ENCODE results near the gene TMBIM4.

Gene TMBIM4

DNA sequence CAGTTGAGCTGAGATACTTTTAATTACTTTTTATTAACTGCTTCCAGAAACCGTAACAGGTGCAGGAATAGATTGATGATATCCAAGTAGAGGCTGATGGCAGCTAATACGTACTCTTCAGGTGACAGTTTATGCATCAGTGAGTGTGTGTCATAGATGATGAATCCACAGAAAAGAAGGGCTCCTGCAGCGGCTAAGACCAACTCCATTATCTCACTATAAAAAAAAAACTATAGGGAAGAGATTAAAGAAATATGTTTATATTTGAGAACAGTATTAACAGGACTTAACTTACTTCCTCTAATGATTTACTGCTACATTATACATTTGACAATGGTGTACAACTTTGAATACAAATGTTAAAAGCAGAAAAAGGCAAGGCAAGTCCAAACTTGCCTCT is 31.9 kb downstream of the TMBIM4 start:
- FAIRE-seq: no peak

DNA sequence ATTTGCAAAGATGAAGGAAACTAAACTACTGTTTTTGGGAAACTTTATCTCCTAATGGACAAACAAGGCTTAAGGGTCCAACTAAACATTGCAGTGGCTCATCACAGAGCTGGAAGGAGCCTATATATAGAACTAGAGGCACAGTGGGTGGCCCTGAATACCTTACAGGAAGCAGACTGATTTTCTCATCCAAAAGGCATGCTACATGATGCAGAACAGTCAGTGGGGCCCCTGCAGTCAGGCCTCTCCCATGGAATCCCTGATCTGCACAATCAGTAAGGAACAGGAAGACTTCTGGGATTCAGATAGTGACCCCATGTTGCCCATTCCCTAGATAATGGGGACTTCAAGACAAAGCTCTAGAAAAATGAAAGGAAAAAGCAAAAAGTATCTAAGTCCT is 37.4 kb downstream of the TMBIM4 start:
- no peak for FAIRE-seq

DNA sequence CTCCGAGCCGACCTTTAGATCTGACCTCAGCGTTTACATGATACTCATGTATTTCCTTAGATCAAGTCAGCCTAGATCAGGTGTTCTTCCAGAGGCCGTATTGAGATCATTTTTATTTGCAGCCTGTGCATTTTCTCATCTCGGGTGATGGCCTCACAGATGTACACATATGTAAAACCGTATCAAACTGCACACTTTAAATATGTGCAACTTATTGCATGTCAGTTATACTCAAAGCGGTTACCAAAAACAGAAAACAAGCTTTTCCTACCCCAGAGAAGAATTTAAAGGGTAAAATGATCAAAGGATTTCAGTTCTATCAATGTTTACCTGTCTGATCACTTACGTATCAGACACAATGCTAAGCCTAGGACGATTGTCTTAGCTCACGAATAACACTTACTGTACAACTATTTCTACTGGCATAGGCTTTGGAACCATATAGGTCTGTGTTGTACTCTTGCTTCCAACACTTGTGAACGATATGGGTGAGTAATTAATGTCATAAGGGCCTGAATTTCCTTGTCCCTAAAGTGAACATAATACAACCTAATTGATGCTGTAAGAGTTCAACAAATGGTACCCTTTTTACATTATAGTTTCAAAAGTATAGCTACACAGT is 38.6 kb downstream of the TMBIM4 start:
- FAIRE-seq: no peak

DNA sequence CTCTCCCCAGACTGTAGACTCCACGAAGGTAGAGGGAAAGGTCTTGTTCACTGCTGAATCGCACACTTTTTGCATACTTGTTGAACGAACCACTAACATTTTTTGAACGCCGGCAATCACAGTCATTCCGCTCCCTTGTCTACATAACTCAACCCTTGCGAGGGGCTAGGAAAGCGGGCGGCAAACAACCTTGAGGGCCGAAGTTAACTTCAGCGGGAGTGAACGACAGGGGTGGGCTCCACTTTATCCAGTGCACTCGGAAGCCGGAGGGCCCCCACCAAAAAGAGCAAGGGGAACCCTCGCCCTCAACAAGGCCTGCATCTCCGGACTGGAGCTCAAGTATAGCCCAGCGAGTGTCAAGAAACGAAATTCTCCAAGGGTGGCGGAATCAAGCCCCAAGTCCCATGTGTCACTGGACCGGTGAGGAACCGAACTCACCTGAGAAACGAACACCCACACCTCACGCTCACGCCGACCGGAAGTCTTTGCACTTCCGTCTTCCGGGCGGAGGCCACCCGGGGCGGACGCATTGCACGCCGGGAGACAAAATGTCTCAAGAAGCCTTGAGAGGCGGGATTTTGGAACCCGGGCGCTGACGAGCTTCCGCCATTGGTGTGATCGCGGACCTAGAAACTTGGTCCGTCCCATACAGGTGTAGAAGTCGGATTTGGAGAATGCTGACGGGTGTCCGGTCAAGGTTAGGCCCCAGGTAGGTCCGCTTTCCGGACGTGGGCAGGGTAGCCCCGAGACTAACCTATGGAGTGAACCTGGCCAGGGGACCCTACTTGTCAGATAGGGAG is 39.3 kb downstream of the TMBIM4 start, which contains the start of gene LLPH:
Gene LLPH (minus strand): TSS at position 484 of the 800 bp plus-strand sequence. CDS start 1,644 bp downstream, outside the sequence.
- peak; percentile 14 for FAIRE-seq

DNA sequence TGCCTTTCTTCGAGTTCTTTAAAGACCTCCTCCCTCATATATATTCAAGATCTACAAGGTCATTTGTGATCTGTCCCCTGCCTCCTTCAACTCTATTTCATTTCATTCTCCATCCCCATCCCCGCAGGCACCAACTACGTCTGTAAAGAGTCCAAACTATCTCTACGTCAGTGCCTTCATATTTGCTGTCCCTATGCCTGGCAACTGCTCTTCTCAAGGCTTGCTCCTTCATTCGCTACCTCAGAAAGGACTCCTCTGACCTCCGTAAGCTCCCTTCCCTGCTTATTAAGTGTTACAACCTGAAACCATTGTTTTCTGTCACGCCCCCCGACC is 39.9 kb downstream of the TMBIM4 start:
- no peak for FAIRE-seq

DNA sequence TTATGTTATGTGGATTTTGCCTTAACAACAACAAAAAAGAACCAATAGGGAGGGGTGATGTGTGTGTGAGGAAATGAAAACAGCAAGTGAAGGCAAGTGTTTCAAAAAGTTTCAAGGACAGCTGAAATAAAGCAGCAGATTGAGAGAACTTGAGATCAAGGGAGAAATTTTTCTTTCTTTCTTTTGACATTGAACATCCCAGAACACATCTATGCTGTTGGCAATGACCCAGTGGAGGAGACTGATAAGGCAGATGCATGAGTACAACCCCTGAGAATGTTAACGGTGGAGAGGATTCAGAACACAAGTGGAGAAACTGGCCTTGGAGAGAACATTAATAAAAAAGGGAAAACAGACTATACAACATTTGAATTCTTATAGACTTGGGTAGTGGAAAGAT is 42.1 kb downstream of the TMBIM4 start:
- no peak for FAIRE-seq

DNA sequence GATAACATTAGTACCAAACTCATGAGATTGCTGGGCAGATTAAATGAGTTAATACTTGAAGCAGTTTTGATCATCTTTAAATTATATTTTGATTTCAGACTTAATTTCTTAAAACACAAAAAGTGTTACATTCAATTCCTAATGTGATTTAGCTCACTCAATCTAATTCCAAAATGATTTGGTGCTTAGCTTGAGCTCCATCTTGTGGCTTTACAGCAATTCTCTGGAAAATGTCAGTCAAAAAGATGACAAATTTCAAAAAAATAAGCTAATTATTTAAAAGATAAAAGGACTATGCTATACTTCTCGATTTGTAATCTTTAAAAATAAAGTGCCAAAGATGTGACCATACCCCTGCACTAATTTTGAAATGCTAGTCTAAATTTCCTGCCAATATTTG is 49.3 kb downstream of the TMBIM4 start:
- FAIRE-seq: peak; percentile 11

DNA sequence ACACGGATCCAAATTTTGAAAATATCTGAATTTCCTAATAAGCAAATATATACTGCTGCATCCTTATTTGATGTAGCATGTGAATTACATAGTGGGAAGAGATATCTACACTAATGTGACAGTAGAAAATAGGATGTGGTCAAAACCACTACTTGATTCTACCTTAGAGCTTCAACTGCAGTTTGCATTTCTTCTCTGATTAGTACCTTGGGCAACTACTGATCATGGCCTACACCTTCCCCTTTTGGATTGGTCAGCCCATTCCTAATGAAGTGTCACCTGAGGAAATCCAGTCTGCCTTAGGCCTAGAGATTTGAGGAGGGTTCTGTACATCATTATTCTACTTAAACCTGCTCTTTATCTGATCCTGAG is 49.9 kb downstream of the TMBIM4 start:
- no peak for FAIRE-seq

DNA sequence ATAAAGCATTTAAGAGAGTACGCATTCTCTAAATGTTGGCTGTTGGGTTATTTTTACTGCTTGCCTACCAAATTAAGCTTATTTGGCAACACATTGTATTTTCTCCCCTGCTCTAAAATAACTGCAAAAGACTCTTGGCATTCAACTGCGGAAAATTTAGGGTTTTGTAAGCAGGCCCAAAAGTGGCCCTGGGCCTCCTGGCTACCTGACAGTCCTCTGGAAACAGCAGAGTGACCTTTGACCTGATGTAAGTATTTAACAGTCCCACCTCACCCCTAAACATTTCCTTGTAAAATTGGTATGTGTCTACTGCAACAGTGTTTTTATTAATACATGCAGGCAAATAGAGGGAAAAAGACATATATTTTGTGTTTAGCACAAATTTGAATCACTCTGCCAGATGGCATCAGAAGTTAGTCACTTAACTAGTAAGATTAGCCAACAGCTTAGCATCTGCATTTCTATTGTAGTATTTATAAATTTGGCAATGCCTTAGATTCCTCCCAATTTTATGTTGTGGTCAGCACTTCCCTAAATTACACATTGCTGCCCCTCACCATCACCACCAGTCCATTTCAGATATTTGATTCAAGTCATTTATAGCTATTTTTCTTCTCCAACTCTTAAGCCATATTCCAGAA is 50.4 kb downstream of the TMBIM4 start:
- FAIRE-seq: no peak

DNA sequence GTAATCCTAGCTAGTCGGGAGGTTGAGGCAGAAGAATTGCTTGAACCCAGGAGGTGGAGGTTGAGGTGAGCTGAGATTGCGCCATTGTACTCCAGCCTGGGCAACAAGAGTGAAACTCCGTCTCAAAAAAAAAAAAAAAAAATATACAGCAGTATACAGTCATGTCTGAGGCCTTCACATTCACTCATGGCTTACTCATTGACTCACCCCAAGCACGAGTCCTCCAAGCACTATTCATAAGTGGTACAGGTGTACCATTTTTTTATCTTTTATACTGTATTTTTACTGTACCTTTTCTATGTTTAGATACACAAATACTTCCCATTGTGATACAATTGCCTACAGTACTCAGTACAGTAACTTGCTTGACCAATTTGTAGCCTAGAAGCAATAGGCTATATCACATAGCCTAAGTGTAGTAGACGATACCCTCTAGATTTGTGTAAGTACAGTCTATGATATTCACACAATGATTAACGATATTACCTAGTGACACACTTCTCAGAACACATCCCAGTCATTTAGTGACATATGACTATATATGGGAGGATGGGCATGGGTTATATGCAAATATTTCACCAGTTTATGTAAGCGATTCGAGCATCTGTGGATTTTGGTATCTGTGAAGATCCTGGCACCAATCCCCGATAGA is 51.4 kb downstream of the TMBIM4 start:
- FAIRE-seq: no peak

DNA sequence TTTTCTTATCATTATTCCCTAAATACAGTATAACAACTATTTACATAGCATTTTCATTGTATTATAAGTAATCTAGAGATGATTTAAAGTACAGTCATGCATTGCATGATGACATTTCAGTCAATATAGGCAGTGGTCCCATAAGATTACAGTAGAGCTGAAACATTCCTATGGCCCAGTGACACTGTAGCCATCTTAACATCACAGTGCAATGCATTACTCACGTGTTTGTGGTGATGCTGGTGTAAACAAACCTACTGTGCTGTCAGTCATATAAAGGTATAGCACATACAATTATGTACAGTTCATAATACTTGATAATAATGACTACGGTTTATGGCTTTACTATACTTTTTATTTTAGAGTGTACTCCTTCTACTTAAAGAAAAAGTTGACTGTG is 52.6 kb downstream of the TMBIM4 start:
- no peak for FAIRE-seq

DNA sequence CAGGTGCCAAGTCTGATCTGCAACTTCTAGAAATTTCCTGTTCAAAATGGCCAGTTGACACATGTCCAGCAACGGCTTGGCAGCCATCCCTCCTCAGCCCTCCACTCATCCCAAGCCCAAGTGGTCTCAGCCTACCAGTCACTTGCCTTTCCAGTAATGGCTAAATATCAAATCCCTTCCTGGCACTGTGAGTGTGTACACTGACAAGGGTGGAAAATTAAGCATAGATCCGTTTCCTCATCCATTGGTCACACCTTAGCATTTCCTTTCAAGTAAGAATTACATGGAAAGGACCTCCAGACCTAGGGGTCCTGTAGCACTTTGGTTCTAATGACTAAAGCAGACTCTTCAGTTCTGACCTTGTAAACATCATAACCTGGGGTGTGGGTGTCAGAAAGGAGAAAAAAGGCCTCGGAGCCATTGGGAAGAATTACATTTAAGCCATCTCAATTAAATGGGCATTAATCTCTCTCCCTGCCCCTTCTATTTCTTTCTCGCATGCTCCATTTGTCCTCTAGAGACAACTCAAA is 54.7 kb downstream of the TMBIM4 start:
- no peak for FAIRE-seq

DNA sequence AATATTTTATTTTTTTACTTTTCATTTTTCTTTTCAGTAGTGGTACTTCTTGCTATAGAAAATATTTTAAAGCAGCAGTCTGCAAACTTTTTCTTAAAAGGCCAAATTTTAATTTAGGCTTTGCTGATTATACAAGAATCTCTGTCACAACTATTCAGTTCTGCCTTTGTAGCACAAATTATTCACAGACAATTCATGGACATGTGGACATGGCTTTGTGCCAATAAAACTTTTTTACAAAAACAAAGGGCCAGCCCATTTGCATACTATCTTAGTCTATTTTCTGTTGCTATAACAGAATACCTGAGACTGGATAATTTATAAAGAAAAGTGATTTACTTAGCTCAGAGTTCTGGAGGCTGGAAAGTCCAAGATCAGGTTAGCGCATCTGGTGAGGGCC is 56.3 kb downstream of the TMBIM4 start:
- FAIRE-seq: no peak

DNA sequence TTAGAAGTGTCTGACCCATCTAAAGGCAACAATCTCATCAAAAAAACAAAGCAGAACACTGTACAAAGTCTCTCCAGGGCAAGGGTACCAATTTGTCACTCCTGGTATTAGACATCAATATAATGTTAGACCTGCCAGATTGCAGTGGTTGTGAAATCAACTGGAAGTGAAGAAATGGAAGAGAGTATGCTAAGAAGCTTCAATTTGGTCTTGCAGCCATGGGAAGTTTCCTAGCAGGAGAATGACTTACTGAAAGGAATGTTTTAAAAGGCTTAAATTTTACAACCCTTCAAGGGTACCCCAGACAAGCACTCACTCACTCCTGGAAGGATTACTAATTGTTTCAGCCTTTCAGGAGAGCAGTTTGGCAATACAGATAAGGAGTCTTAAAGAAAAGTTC is 58.2 kb downstream of the TMBIM4 start:
- no peak for FAIRE-seq

DNA sequence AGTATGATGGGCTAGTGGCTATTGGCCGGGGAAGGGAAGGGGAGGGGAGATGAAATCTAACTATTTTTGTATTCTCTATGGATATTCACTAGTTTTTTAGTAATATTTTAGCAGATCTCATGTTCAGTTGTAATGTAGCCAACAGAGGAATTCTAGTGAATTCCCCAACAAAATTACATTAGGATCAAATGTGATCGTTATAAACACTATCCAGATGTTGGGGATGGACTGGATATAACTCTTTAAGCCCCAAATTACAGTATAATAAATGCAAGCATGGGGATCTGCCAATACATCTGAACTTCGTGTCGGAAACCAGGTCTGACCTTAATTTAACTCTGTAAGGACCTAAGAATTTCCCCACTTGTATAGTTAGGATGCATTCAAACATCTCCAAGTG is 60.7 kb downstream of the TMBIM4 start:
- no peak for FAIRE-seq

DNA sequence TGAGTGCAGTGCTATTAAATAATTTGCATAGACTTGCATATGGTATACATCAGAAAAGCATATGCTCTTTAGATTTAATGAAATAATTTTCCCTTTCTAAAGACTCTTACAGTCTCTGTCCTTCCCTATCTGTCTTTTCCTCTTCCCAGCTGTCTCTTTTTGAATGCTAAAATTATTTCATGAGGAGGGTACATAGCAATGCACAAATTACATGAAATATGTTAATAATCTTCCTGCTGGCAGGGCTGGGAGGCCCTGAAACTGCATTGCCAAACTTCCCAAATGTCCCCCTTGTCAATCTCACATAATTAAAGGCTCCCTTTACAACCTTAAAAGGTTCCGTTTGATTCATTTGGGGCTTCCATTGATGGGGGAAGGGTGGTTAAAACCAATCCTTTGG is 61.4 kb downstream of the TMBIM4 start:
- no peak for FAIRE-seq

DNA sequence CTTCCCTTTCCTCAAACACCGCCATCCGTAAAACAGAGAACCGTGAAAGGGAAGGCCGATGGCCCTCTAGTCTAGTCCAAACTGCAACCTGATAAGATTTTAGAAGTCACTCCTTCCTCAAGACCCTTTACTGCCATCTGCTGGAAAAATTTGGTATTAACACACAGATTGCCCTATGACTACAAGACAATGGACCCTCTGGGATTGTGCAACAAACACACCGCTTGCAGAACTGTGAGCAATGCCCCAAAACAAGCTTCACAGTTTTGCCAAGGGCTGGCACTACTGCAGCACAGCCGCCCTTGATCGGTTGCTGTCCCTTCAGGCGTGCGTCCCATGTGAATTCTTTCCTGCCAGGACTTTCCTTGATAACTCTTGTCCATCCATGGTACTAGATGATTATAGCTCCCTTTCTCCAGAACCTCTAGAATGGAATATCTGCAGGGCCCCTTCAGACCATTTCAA is 62.3 kb downstream of the TMBIM4 start:
- FAIRE-seq: peak; percentile 93

DNA sequence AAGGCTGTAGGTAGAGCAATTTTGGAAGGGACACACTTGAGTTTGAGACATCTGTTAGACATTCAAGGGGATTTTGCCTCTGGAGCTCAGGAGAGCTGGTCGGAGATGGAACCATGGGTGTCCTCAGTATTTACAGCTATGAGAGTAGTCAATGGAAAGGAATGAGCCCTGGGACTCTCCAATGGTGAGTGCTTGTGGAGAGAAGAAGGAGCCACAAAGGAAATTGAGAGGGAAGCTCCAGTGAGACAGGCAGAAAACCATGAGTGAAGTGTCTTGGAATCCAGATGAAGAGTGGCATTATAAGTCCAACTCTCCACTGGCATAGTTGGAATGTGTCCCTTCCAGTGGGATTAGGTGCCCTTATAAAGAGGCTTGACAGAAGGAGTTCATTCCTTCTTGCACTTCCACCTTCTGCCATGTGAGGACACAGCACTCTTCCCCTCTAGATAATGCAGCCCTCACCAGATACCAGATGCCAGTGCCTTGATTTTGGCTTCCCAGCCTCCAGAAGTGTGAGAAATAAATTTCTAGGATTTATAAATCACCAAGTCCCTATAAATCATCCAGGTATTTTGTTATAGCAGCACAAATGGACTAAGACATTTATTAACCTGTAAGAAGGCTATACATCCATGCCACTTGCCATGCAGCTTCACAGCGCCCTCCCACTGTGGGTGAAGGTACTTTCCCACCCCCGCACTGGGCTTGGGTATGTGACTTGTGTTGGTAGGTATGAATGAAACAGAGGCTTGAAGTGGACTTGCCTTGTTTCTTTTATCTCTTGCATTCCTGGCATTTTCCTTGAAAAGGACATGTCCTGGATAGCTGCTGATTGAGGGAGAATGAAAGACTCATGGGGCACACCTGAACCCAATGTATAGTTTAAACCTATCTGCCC is 66.5 kb downstream of the TMBIM4 start:
- no peak for FAIRE-seq

DNA sequence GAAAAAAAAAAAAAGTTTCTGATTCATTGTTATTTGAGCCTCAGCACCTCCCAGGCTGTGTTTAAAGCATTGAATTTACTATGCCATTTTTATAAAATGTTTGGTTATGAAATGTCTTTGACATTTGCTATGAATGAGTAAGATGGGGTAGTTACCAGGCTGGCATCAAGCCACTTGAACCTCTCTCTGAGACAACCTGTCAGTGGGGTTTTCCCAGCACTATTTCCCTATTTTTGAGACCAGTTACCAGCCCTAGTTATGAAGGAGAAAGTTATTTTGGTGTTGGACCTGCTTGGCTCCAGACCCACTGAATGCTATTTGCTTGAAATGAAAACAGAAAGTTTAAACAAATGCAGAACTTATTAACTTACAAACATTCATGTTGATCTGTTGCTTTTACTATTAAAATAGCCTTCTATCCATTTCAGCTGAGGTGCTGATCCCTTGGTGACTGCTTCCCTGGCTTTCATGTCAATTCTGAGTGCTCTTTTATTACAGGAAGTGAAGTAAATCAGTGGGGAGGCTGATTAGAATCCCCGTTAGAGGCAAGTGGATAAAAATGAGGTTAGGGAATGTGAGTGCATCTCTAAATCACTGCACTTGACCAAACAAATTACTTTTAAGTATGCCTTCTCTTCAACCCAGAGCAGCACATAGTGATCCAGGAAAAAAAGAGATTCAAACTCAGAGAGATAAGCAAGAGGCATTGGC is 77.1 kb downstream of the TMBIM4 start:
- no peak for FAIRE-seq

DNA sequence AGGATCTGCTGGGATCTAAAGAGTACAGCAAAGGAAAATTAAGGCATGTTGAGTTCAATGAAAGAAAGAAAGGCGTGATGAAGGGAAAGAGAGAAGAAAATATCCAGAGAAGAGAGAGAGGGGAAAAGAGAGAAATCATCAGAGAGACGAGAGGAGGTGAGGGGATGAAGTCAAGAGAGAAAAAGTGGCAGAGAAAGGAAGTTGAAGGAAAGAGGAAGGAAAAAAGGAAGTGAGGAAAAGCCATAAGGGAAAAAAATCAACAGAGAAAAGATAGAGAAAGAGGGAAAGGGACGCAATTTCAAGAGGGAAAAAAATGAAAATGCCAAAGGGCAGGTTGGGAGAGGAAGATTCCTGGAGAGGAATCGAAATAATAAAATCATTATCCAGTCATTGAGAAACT is 79.6 kb downstream of the TMBIM4 start:
- FAIRE-seq: no peak

DNA sequence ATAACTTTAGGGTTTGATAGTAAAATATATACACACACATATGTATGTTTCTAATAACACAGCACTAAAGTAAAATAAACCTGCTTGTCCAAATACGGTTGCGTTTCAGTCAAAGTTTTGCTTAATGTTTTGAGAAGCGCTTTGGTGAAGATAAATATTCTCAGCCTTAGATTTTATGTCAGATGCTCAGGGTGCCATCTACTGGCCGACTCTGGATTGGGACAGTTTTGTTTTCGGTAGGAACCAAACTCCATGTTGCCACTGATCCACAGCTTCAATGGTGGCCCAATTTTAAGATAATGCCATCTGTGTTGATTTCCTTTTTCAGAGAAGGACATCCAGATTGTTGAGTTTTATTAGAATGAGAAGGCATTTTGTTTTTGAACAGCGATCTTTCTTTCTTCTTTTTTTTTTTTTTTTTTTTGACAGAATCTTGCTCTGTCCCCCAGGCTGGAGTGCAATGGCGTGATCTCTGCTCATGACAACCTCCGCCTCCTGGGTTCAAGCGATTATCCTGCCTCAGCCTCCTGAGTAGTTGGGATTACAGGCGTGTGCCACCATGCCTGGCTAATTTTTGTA is 82.3 kb downstream of the TMBIM4 start:
- FAIRE-seq: peak; percentile 96
